B cell (primary cell): ENCODE measurements around the gene AHCTF1.

Experiments used
- EZH2 ChIP-seq: IDR thresholded peaks from 2 replicates; pipeline ENCODE4 v1.6.1; 2012; ENCODE audit warnings: borderline replicate concordance, low read depth, mild to moderate bottlenecking, moderate library complexity, low read length; ENCODE audit not compliant: insufficient read depth, poor library complexity, severe bottlenecking
- TF ChIP-seq, protein P1 (sequence below): fragments of 200-600 bp; IDR thresholded peaks from one replicate; pipeline ENCODE4 v1.8.0; 2022; ENCODE audit warnings: antibody characterized with exemption, mild to moderate bottlenecking

GRCh38 chr1:246934765-246935164, 3.0 kb upstream of the AHCTF1 start:
- TF ChIP-seq, protein P1, sequence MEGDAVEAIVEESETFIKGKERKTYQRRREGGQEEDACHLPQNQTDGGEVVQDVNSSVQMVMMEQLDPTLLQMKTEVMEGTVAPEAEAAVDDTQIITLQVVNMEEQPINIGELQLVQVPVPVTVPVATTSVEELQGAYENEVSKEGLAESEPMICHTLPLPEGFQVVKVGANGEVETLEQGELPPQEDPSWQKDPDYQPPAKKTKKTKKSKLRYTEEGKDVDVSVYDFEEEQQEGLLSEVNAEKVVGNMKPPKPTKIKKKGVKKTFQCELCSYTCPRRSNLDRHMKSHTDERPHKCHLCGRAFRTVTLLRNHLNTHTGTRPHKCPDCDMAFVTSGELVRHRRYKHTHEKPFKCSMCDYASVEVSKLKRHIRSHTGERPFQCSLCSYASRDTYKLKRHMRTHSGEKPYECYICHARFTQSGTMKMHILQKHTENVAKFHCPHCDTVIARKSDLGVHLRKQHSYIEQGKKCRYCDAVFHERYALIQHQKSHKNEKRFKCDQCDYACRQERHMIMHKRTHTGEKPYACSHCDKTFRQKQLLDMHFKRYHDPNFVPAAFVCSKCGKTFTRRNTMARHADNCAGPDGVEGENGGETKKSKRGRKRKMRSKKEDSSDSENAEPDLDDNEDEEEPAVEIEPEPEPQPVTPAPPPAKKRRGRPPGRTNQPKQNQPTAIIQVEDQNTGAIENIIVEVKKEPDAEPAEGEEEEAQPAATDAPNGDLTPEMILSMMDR = no peak
- TF ChIP-seq EZH2 = no peak
